ENCODE data around the gene ANAPC13.

ANAPC13 gene

GRCh38 chr3:134485718-134486576, at the start of gene ANAPC13, which contains the start of gene CEP63:
TSS of gene ANAPC13 (minus strand) at chr3:134485985. CDS start at chr3:134482904, 3,081 bp downstream.
TSS of gene CEP63 (plus strand) at chr3:134486057. CDS start at chr3:134495321, 9,264 bp downstream.
- peak; percentile 97 for DNase-seq

GRCh38 chr3:134535186-134535970, 49.6 kb upstream of the ANAPC13 start:
- DNase-seq: no peak

- no peak for DNase-seq
Observed at GRCh38 chr3:134533493-134533892, 47.7 kb upstream of the ANAPC13 start.

- no peak for DNase-seq
Observed at GRCh38 chr3:134527538-134528186, 41.9 kb upstream of the ANAPC13 start.

GRCh38 chr3:134527037-134527436, 41.3 kb upstream of the ANAPC13 start:
- DNase-seq: no peak

GRCh38 chr3:134526319-134526718, 40.5 kb upstream of the ANAPC13 start:
- no peak for DNase-seq

GRCh38 chr3:134525293-134525692, 39.5 kb upstream of the ANAPC13 start:
- DNase-seq: no peak

GRCh38 chr3:134522541-134522940, 36.8 kb upstream of the ANAPC13 start:
- DNase-seq: no peak

GRCh38 chr3:134517791-134518190, 32.0 kb upstream of the ANAPC13 start:
- no peak for DNase-seq

GRCh38 chr3:134516905-134517304, 31.1 kb upstream of the ANAPC13 start:
- DNase-seq: no peak

- no peak for DNase-seq
Observed at GRCh38 chr3:134511500-134511899, 25.7 kb upstream of the ANAPC13 start.

GRCh38 chr3:134505485-134505884, 19.7 kb upstream of the ANAPC13 start:
- no peak for DNase-seq

- DNase-seq: no peak
Observed at GRCh38 chr3:134504132-134504531, 18.3 kb upstream of the ANAPC13 start.

- DNase-seq: no peak
Observed at GRCh38 chr3:134503266-134503665, 17.5 kb upstream of the ANAPC13 start.

- no peak for DNase-seq
Observed at GRCh38 chr3:134496471-134497071, 10.8 kb upstream of the ANAPC13 start.

GRCh38 chr3:134495980-134496379, 10.2 kb upstream of the ANAPC13 start:
- DNase-seq: no peak

GRCh38 chr3:134494495-134494894, 8.7 kb upstream of the ANAPC13 start:
- DNase-seq: no peak

GRCh38 chr3:134487406-134487805, 1.6 kb upstream of the ANAPC13 start:
- DNase-seq: no peak

GRCh38 chr3:134486577-134487041, 824 bp upstream of the ANAPC13 start:
- DNase-seq: peak; percentile 30

- DNase-seq: peak; percentile 24
Observed at GRCh38 chr3:134485075-134485717, 589 bp downstream of the ANAPC13 start.

GRCh38 chr3:134483195-134483900, 2.4 kb downstream of the ANAPC13 start:
- peak; percentile 17 for DNase-seq

GRCh38 chr3:134482622-134483021, 3.2 kb downstream of the ANAPC13 start:
- DNase-seq: no peak
